Measurements from ENCODE around the gene WDR89. TPM values are rescaled to one million over a fixed set of nuclear protein-coding genes. Genes with fewer than 3 reads are reported as not detected.

WDR89 gene
- polyA plus RNA-seq, 1 of the 3 experiments (the other 2 are of a cell fraction): 2.6 TPM

- ChIA-PET POLR2A (interaction anchor here (0.6 kb wide), 1 partner anchor 11 kb away, joined by 4 read pairs; no protein-coding TSS in a partner anchor), CTCF (interaction anchor here (3.0 to 3.4 kb wide), 2 partner anchors 55 to 159 kb away, joined by 11 to 31 read pairs; no protein-coding TSS in a partner anchor)
- Histone ChIP-seq H3K9me3 (no peaks in the 10 kb centered on the region), H4K20me1 (ENCODE audit: insufficient read depth) (no peaks in the 10 kb centered on the region), H3K4me2 (no peak overlapping the region), H3K27me3 (ENCODE audit: insufficient read depth) (no peaks in the 10 kb centered on the region), H3F3A (replicated peaks; ENCODE audit: insufficient read depth) (peaks cover 20% of the 10 kb centered on the region), H3K36me3 (replicated peaks in 1 of 2; ENCODE audit: control insufficient read depth in 1 of 2, insufficient read depth in 2 of 2, low read length in 1 of 2) (no peaks in the 10 kb centered on the region), H3K79me2 (ENCODE audit: insufficient read depth) (peaks cover 10% of the 10 kb centered on the region; the same call in 1 of the 2 replicates), H3K4me3 (ENCODE audit: low read depth in 2 of 2, low read length in 1 of 2) (no peak overlapping the region), H3K9ac (no peak overlapping the region), H3K27ac (ENCODE audit: low read depth in 2 of 2, low read length in 1 of 2) (no peak overlapping the region), H3K9me2 (no peaks in the 10 kb centered on the region), H3K4me1 (ENCODE audit: control insufficient read depth in 1 of 2, insufficient read depth in 2 of 2, low read depth in 1 of 2, low read length in 1 of 2) (no peaks in the 10 kb centered on the region), H2AFZ (ENCODE audit: low read depth) (no peak overlapping the region)
- WGBS (ENCODE audit: low lambda C conversion rate): 92% methylated on average over 8 of the region's 8 CpGs
- TF ChIP-seq RXRA (IDR thresholded peaks at IDR 0.05; ENCODE audit: borderline replicate concordance, low read depth): no peak
- TF ChIP-seq POLR2AphosphoS5 (IDR thresholded peaks at IDR 0.05; ENCODE audit: low read depth, low read length): no peak
- TF ChIP-seq, protein P1, sequence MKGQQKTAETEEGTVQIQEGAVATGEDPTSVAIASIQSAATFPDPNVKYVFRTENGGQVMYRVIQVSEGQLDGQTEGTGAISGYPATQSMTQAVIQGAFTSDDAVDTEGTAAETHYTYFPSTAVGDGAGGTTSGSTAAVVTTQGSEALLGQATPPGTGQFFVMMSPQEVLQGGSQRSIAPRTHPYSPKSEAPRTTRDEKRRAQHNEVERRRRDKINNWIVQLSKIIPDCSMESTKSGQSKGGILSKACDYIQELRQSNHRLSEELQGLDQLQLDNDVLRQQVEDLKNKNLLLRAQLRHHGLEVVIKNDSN (IDR thresholded peaks at IDR 0.05; ENCODE audit: borderline replicate concordance, low read depth): no peak
- no peak for TF ChIP-seq RCOR1 (IDR thresholded peaks at IDR 0.05; ENCODE audit: low read length)
- no peak for DNase-seq
These were observed 93.8 kb downstream of the WDR89 start for GRCh38 chr14:63547798-63548335.

Small RNAs within 50 kb of the gene (small RNA-seq; reads per million reads assigned to genes)
- gene RF00012 (0 reads per million in 7 experiments), gene RF00019 (0 reads per million in 7 experiments), gene RNU6-1162P (0 reads per million in 7 experiments), gene RNU6-597P (0 to 0.10 (median 0) reads per million in 7 experiments)

Other genes with a start within 250 kb of the WDR89 start
- 4.0 and 4.4 TPM in 2 replicates for gene PPP2R5E, start 98.5 kb downstream of the WDR89 start, polyA plus RNA-seq (2012; rRNA removed)
- 8.1 and 8.4 TPM in 2 replicates for gene SGPP1, start 86.2 kb upstream of the WDR89 start, polyA plus RNA-seq (2012; rRNA removed)
- gene SYNE2, start 211.1 kb upstream of the WDR89 start, polyA plus RNA-seq (2012; rRNA removed): 6.5 and 7.1 TPM in 2 replicates

All from SK-N-SH (cell line).